Common myeloid progenitor, CD34-positive (primary cell): ENCODE results near the gene CARD10.

Source experiments
- CTCF ChIA-PET: fragments of 350-600 bp; sonication (Branson Sonifier 250); formaldehyde crosslinking; loops from one replicate; lab custom pipeline; 2021; ENCODE audit warnings: antibody characterized with exemption; lab: Charles Lee
- POLR2A ChIA-PET: fragments of 350-600 bp; sonication (Branson Sonifier 250); formaldehyde crosslinking; loops from one replicate; lab custom pipeline; 2021; ENCODE audit warnings: antibody characterized with exemption; lab: Charles Lee
- DNase-seq, 3 donors: peaks; one replicate each; pipeline versions ENCODE4 v3.0.0 to v3.0.0-alpha.2; 2013
- H3K27ac ChIP-seq, 2 experiments: 1 replicate in 1 of 2; 2 replicates in 1 of 2; pipeline ENCODE4 v1.7.0; 2013; ENCODE audit warnings: inconsistent platforms in 2 of 2, low read length in 2 of 2, mild to moderate bottlenecking in 2 of 2, low read depth in 1 of 2, moderate library complexity in 1 of 2; ENCODE audit not compliant: severe bottlenecking in 2 of 2, insufficient read depth in 1 of 2, poor library complexity in 1 of 2
- H3K27me3 ChIP-seq, 5 experiments: replicated peaks in 2 of 5; 1 replicate in 3 of 5; 2 replicates in 2 of 5; pipeline versions ENCODE4 v1.6.1 to v1.7.0; 2013; ENCODE audit warnings: low read length in 4 of 5, mild to moderate bottlenecking in 2 of 5, moderate library complexity in 2 of 5, inconsistent platforms in 1 of 5; ENCODE audit not compliant: insufficient read depth in 5 of 5, control insufficient read depth in 4 of 5
- H3K36me3 ChIP-seq, 4 experiments: 1 replicate in 2 of 4; 2 replicates in 2 of 4; pipeline versions ENCODE4 v1.6.1 to v1.7.0; 2013; ENCODE audit warnings: low read length in 3 of 4, control low read depth in 1 of 4, mild to moderate bottlenecking in 1 of 4; ENCODE audit not compliant: control insufficient read depth in 4 of 4, insufficient read depth in 4 of 4
- H3K4me1 ChIP-seq, 4 experiments: 1 replicate in 3 of 4; 2 replicates in 1 of 4; pipeline versions ENCODE4 v1.6.1 to v1.7.1; 2013; ENCODE audit warnings: low read length in 3 of 4, mild to moderate bottlenecking in 3 of 4, control low read depth in 1 of 4, inconsistent platforms in 1 of 4, moderate library complexity in 1 of 4; ENCODE audit not compliant: control insufficient read depth in 4 of 4, insufficient read depth in 4 of 4; ENCODE audit errors: control extremely low read depth in 1 of 4
- H3K4me3 ChIP-seq, 7 experiments: 1 replicate in 4 of 7; 2 replicates in 3 of 7; pipeline versions ENCODE4 v1.5.1 to v1.7.0; 2013; ENCODE audit warnings: mild to moderate bottlenecking in 7 of 7, low read length in 6 of 7, moderate library complexity in 6 of 7, inconsistent platforms in 2 of 7, low read depth in 2 of 7, control low read depth in 1 of 7; ENCODE audit not compliant: insufficient read depth in 4 of 7, control insufficient read depth in 1 of 7; ENCODE audit errors: extremely low read depth in 1 of 7
- H3K9me3 ChIP-seq, 5 experiments: 1 replicate in 4 of 5; 2 replicates in 1 of 5; pipeline versions ENCODE4 v1.6.1 to v1.7.1; 2013; ENCODE audit warnings: low read length in 4 of 5, mild to moderate bottlenecking in 2 of 5, inconsistent platforms in 1 of 5, low read depth in 1 of 5, moderate library complexity in 1 of 5; ENCODE audit not compliant: control insufficient read depth in 4 of 5, insufficient read depth in 2 of 5; ENCODE audit errors: control extremely low read depth in 1 of 5
- WGBS: methylation state at CpG from one replicate; pipeline ENCODE4 v1.1.5; 2013; ENCODE audit not compliant: insufficient coverage; 5-methylcytosine and 5-hydroxymethylcytosine counted together

The CARD10 gene

GRCh38 chr22:37505989-37506388, 13.2 kb downstream of the CARD10 start:
- 96% methylated on average over 9 of the region's 14 CpGs for WGBS
- H3K4me1 ChIP-seq, result peaks cover 0 to 19% (median 16%) of the 10 kb centered on the region in 4 experiments
- DNase-seq, result no peak
- H3K9me3 ChIP-seq, result no peaks in the 10 kb centered on the region
- no peaks in the 10 kb centered on the region for H3K27me3 ChIP-seq
- ChIA-PET CTCF (interaction anchor here (0.6 to 8.8 kb wide), 15 partner anchors 10 to 1224 kb away, joined by 3 to 66 read pairs (median 3); partner anchors contain the start of gene MFNG), POLR2A (interaction anchor here (0.6 kb wide), 1 partner anchor 11 kb away, joined by 4 read pairs; no protein-coding TSS in a partner anchor)
- H3K36me3 ChIP-seq, result no peaks in the 10 kb centered on the region
- no peak overlapping the region for H3K27ac ChIP-seq
- no peak overlapping the region for H3K4me3 ChIP-seq

DNA sequence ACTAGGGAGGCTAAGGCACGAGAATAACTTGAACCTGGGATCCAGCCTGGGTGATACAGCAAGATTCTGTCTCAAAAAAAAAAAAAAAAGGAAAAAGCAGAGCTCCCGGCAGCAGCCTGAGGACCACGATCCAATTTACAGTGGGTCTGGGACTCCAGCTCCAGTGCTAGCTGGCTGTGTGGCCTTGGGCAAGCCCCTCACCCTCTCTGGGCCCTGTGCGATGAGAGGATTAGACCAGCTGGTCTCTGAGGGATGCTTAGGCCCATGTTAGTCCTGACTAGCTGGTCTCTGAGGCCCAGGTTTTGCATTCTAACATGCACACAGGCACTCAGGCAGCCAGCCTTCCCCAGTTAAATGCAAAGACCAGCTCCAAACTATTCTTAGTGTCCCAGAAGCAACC, 13.7 kb downstream of the CARD10 start:
- 100% methylated on average over 4 of the region's 4 CpGs for WGBS
- H3K27ac ChIP-seq, result no peak overlapping the region
- POLR2A ChIA-PET, result interaction anchor here (0.5 to 0.6 kb wide), 2 partner anchors 11 to 13 kb away, joined by 3 to 4 read pairs; partner anchors contain the start of gene CARD10
- no peaks in the 10 kb centered on the region for H3K27me3 ChIP-seq
- no peaks in the 10 kb centered on the region for H3K9me3 ChIP-seq
- H3K4me3 ChIP-seq, result no peak overlapping the region
- DNase-seq, result no peak
- CTCF ChIA-PET, result interaction anchor here (0.5 to 8.8 kb wide), 10 partner anchors 9 to 189 kb away, joined by 3 to 66 read pairs (median 3); partner anchors contain the start of gene MFNG
- H3K36me3 ChIP-seq, result no peaks in the 10 kb centered on the region
- H3K4me1 ChIP-seq, result peaks cover 0 to 22% (median 19%) of the 10 kb centered on the region in 4 experiments

GRCh38 chr22:37504964-37505363, 14.3 kb downstream of the CARD10 start:
- CTCF ChIA-PET, result interaction anchor here (0.5 to 8.8 kb wide), 6 partner anchors 9 to 245 kb away, joined by 3 to 66 read pairs (median 3); no protein-coding TSS in a partner anchor
- WGBS, result 96% methylated on average over 4 of the region's 4 CpGs
- POLR2A ChIA-PET, result interaction anchor here (0.5 kb wide), 1 partner anchor 14 kb away, joined by 3 read pairs; the partner anchor contains the start of gene CARD10

DNA sequence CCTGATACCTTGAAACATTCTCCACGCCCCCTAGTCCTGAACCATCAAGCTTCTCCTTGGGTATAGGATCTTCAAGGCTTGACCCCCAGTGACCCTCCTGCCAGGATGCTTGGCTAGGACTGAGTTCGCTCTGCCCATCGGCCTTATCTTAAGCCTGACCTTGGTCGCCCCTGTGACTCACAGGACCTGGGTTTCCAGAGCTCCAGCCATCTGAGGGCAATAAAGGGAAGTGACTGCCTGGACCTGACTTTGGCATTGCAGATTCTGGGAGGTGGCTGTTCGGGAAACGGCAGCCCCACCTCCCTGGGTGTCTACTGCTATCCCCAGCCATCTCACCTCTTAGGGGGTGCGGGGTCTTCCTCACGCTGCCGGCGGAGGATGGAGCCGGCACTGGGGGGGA, 15.4 kb downstream of the CARD10 start:
- H3K36me3 ChIP-seq, result no peaks in the 10 kb centered on the region

More at GRCh38 chr22:37504964-37505363, 14.3 kb downstream of the CARD10 start:
- DNase-seq, result no peak
- no peak overlapping the region for H3K4me3 ChIP-seq
- H3K9me3 ChIP-seq, result no peaks in the 10 kb centered on the region
- H3K4me1 ChIP-seq, result peaks cover 0 to 22% (median 19%) of the 10 kb centered on the region in 4 experiments
- H3K27ac ChIP-seq, result no peak overlapping the region
- H3K27me3 ChIP-seq, result no peaks in the 10 kb centered on the region
- no peaks in the 10 kb centered on the region for H3K36me3 ChIP-seq

DNA sequence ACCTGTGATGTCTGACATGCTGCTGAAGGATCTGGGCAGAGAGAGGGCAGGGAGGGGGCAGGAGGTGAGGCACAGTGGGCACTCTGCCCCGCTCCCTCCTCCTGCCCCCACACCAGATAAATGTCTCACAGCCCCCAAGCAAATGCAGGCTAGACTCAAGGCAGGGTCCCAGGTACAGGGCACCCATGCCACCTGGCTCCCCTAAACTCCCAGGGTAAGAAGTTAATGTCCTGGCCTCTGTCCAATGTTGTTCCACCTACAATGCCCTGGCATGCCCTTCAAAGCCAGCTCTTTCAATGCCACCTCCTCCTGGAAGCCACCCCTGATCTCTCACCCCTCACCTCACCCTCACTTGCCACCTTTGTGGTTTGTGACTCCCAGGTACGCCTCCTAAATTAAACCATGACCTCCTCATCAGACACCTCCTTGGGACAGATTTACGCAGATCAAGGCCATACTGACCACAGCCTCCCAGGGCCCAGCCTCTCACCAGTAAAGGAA, 16.0 kb downstream of the CARD10 start:
- H3K27me3 ChIP-seq, result no peaks in the 10 kb centered on the region
- no peaks in the 10 kb centered on the region for H3K36me3 ChIP-seq
- no peaks in the 10 kb centered on the region for H3K9me3 ChIP-seq
- ChIA-PET POLR2A (no interaction called here), CTCF (no interaction called here)
- WGBS, result 100% methylated on average over 3 of the region's 3 CpGs
- no peak for DNase-seq
- H3K4me3 ChIP-seq, result no peak overlapping the region
- peaks cover 0 to 22% (median 19%) of the 10 kb centered on the region in 4 experiments for H3K4me1 ChIP-seq
- no peak overlapping the region for H3K27ac ChIP-seq

More for the DNA sequence above, 15.4 kb downstream of the CARD10 start:
- CTCF ChIA-PET, result interaction anchor here (1.4 kb wide), 1 partner anchor 244 kb away, joined by 3 read pairs; no protein-coding TSS in a partner anchor
- Histone ChIP-seq H3K9me3 (no peaks in the 10 kb centered on the region), H3K27ac (no peak overlapping the region), H3K27me3 (no peaks in the 10 kb centered on the region), H3K4me1 (peaks cover 0 to 22% (median 19%) of the 10 kb centered on the region in 4 experiments), H3K4me3 (no peak overlapping the region)
- POLR2A ChIA-PET, result no interaction called here
- DNase-seq, result peak in 2 of 3 donors; percentile 11 to 19
- WGBS, result 87% methylated on average over 10 of the region's 11 CpGs

DNA sequence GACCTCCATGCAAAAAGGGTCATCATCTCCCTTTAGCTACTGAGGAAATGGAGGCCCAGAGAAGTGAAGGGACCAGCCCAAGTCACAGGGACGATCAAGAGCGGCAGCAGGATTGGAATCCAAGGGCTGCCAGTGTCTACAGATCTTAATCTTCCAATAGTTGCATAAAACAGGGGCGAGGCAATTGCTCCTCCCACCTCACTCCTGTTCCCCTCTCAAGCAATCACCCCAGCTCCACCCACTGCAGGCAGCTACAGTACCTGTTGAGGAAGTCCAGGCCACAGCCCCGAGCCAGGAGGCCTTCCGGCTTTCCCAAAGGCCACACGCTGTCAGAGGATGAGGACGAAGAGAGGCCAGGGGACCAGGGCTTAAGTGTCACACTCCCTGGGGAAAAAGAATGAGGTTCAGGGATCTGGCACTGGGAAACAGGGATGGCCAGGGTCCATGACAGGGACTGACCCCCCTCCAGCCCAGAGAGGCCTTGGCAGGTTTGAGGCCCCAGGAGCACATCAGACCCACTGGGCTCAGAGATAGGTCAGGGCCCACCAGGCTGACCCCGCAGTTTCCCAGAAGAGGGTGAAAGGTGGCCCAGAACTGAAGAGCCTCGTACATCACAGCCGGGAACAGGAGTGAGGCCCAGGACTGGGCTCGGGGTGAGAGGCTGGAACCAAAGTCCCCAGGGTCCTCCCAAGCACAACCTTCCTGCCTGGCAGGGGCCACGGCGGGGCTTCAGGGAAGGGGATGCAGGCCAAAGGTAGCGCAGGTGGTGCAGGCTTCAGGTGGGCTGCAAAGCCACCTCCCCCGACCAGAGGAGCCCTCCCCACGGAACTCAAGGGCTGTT, 16.7 kb downstream of the CARD10 start:
- DNase-seq, result peak in 2 of 3 donors; percentile 44 to 51
- Histone ChIP-seq H3K27me3 (no peaks in the 10 kb centered on the region), H3K27ac (no peak overlapping the region), H3K9me3 (no peaks in the 10 kb centered on the region), H3K36me3 (no peaks in the 10 kb centered on the region), H3K4me1 (peaks cover 0 to 22% (median 19%) of the 10 kb centered on the region in 4 experiments), H3K4me3 (no peak overlapping the region)
- POLR2A ChIA-PET, result no interaction called here
- CTCF ChIA-PET, result interaction anchor here (1.0 kb wide), 1 partner anchor 12 kb away, joined by 3 read pairs; no protein-coding TSS in a partner anchor
- WGBS, result 59% methylated on average over 15 of the region's 16 CpGs
